ACHN (cell line): Measurements from ENCODE around the gene PBX2.
"Not testable (repeated sequence)": the region's sequence is repeated elsewhere in the genome, so short reads cannot be mapped to it uniquely, and the experiment has no call there.

Experiments used
- DNase-seq: peaks from one replicate; pipeline ENCODE4 v3.0.0-alpha.2; 2015
- in situ Hi-C: cut with HindIII; loops from 2 replicates; pipeline ENCODE4 v1.10.0; 2017; ENCODE audit warnings: low sequenced_read_pairs, low pct_ligation_motif_present, low pct_unique_long_range_greater_than_20kb

The PBX2 gene

DNA sequence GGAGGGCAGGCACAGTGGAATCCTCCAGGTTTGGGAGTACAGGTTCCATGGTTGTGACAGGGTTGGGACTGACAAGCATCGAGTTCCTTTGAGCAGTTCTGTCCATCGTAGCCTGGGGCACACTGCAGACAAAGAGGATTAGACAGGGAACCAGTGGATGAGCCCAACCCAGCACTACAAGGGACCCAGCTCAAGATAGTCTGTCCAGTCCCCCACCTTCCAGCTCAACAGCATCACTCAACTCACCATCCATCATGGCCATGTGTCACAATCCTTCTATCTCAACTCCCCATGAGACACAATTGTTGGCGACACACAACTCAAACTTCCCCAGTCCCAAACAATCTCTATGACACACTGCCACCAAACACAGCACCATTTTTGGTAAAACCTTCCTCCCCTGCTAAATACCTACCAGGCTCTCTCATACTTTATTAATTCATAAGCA is 14.3 kb upstream of the PBX2 start:
- in situ Hi-C loops: no loop called here
- DNase-seq: no peak

DNA sequence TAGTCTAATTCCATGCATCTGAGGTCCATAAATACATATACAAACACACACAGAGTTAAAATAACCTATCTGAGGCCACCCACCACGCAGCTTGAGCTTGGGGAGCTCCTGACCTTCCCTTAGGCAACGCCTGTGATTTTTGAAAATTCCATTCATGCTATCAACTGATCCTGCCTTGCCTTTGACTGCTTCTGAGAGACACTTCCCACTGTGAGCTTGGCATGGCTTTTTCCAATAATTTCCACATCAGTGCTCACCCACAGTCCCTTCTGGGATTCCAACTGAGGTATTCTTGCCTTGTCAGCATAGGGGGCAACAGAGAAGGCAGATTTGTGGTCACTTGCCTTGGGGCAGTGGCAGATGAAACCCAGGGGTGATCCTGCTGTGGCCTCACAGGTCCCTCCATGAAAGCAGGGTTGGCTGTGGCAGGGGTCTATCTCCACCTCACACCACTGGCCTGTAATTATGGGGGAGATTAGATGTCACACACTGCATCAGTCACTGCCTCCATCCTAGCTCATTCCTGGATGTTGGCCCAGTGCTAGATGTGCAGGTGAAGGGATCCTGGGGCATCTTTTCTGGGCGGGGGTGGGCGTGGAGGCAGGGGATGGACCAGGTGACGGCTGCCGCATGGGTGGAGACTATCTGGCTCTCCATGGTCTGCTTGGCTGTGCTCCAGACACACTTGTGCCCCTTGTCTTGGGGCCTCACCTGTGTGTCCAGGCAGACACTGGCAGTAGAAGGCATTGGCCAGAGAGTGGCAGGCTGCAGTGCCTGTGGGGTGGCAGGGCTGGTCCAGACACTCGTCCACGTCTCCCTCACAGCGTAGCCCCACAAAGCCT is 13.6 kb upstream of the PBX2 start:
- DNase-seq: no peak
- in situ Hi-C loops: no loop called here

DNA sequence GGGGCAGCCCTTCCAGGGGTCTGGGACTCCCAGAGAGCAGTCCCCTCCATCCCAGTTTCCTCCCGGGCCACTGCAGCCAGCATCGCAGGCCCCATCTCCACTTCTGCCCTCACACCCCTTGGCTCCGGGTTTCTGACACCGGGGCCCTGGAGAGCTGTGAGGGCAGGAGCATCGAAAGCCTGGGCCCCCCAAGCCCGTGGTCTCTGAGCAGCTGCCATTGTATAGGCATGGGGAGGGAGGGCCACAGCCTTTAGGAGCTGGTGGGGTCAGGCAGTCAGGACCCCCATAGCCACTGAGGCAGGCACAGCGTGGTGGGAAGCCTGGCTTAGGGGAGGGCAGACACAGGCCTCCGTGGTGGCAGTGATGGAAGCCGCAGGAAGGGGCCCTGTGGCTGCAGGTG is 12.2 kb upstream of the PBX2 start:
- in situ Hi-C loops: no loop called here
- no peak for DNase-seq

GRCh38 chr6:32200711-32201475 is 10.9 kb upstream of the PBX2 start:
- in situ Hi-C loops: no loop called here
- DNase-seq: no peak

DNA sequence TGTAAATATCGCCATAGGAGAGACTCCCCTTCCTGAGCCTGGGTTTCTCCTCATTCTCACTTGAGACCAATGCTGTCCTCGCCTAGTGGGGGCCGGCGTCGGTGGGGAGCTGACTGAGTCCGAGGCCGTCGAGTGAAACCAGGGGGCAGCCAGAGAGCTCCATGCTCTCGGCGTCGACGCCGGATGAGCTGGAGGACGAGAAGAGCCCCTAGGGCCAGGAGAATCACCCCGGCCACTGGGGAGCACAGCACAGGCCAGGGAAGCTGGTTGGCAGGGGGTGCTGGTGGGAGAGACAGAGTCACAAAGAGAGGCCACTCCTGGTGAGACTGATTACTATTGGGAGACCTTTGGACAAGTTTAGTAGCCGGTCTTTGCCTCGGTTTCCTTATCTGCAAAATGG is 8.9 kb upstream of the PBX2 start:
- DNase-seq: no peak
- in situ Hi-C loops: no loop called here

- in situ Hi-C loops: no loop called here
Measured at GRCh38 chr6:32198345-32198696, 8.3 kb upstream of the PBX2 start.

DNA sequence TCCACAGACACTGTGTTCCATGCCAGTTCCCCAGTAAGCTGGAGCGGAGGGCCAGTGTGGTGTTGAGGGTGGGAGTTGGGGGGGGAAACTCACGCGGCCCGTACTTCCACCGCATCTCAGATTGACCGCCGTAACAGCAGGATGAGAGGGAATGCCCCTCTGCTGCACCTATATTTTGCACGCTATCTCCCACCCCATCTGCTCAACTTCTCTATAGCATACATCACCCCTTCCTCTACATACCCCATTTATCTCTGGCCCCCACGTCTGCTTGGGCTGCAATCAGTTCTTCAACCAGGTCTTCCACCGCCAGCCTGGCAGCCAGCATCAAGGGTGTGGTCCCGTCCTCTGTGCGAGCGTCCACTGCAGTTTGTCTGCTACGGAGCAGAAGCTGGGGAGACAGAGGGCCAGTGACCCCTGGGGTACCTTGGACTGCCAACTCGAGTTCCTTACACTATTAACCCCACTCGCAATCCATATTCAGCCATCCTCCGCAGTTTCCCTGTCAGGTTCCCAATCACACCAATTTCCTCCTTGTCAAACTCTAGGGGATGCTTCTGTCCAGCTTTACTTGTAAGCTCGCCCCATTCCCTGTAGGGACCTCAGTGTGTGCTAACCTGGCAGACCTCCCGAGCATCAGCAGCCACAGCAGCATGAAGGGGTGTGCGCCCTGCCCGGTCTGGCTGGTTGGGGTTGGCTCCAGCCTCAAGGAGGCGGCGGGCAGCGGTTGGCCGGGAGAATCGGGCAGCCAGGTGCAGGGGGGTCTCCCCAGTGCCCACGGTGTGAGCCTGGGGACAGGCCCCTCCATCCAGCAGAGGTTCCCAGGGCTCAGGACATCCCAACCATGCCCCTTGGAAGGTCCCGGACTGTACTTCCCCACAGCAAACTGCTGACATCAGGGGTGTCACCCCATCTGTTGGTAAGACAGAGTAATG is 6.9 kb upstream of the PBX2 start:
- in situ Hi-C loops: no loop called here
- no peak for DNase-seq

More at GRCh38 chr6:32198345-32198696, 8.3 kb upstream of the PBX2 start:
- no peak for DNase-seq

- DNase-seq: peak; percentile 66
- in situ Hi-C loops: no loop called here
Measured at GRCh38 chr6:32195902-32196681, 6.1 kb upstream of the PBX2 start.

DNA sequence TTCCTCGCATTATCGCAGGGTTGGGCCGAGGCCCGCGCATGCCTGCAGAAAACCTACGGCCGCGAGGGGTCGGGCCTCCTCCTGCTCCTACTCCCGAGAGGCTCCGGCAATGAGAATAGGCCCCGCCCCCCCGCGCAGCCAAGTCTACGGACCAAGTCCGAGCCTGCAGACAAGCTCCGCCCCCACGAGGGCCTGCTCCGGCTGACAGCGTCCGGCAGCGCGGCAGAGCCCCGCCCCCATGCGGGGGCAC is 5.6 kb upstream of the PBX2 start:
- peak; percentile 98 for DNase-seq
- in situ Hi-C loops: no loop called here

- in situ Hi-C loops: no loop called here
- DNase-seq: peak; percentile 59
Measured at GRCh38 chr6:32194825-32195651, 5.0 kb upstream of the PBX2 start.

GRCh38 chr6:32194388-32194787 is 4.4 kb upstream of the PBX2 start:
- in situ Hi-C loops: no loop called here
- DNase-seq: no peak

GRCh38 chr6:32193096-32193495 is 3.1 kb upstream of the PBX2 start:
- DNase-seq, in situ Hi-C loops: not testable (repeated sequence)

- DNase-seq: no peak
- in situ Hi-C loops: no loop called here
Measured at GRCh38 chr6:32192608-32193039, 2.6 kb upstream of the PBX2 start, which contains the start of gene GPSM3. GPSM3 (minus strand) TSS chr6:32192643; CDS start chr6:32192513, 130 bp downstream.

DNA sequence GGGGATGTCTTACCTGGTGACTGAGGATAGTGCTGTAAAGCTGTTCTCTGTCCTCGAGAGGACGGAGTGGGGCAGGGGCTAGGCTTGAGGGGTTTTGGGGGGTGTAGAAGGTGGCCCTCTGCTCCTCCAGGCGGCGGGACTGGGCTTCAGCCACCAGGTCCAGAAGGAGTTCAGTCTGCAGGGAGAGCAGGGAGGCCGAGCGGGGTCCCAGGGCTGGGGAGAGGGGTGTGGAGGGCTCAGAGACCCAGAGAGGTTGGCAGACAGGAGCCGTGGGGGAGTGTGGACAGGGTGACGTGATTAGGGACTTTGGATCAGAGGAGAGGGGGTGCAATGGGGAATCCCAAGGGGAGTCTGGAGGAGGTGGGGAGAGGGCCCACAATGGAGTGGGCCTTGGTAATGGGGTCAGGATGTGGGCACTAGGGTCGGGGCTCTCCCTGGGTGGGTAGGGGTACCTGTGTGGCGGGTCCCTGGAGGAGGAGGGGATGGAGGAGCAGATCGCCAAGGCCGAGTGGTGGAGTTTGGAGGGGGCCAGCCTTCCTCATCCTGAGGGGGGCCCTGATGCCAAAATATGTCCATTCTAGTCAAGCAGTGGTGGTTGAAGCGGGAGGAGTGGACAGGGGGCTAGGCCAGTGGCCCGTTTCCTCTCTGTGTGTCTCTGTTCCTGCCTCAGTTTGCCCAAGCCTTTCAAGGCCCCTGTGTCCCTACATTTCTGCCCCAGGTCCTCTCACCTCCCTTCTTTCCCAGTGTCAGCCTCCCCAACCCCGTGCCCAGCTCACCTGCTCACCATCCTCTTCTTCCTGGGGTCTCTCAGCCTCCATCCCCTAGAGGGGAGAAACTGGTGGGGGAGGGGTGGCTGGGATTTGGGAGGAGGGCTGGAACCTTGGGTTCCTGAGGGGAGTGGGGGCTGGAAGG is 1.9 kb upstream of the PBX2 start:
- no peak for DNase-seq
- in situ Hi-C loops: no loop called here

- in situ Hi-C loops: no loop called here
Measured at GRCh38 chr6:32190911-32191677, 1.1 kb upstream of the PBX2 start.

GRCh38 chr6:32189742-32190053 is 304 bp downstream of the PBX2 start:
- DNase-seq: no peak
- in situ Hi-C loops: no loop called here

More at GRCh38 chr6:32190911-32191677, 1.1 kb upstream of the PBX2 start:
- no peak for DNase-seq
